HEK293 (cell line): Measurements from ENCODE around the gene EPAS1.

Experiments used
- CTCF ChIP-seq: fragments of 450-650 bp; formaldehyde crosslinking; IDR thresholded peaks from 2 replicates; pipeline ENCODE4 v1.5.1; 2016; ENCODE audit warnings: missing biosample characterization, missing genetic modification characterization
- KLF16 ChIP-seq: fragments of 450-650 bp; formaldehyde crosslinking; IDR thresholded peaks from 2 replicates; pipeline ENCODE4 v1.5.1; 2017; ENCODE audit warnings: missing biosample characterization, missing genetic modification characterization
- MYNN ChIP-seq: fragments of 450-650 bp; formaldehyde crosslinking; IDR thresholded peaks from 2 replicates; pipeline ENCODE4 v1.5.1; 2016; ENCODE audit warnings: missing biosample characterization, missing genetic modification characterization, borderline replicate concordance
- ZBTB1 ChIP-seq: fragments of 450-650 bp; formaldehyde crosslinking; IDR thresholded peaks from 2 replicates; pipeline ENCODE4 v1.5.1; 2016; ENCODE audit warnings: missing biosample characterization, missing genetic modification characterization
- ZBTB10 ChIP-seq: fragments of 450-650 bp; formaldehyde crosslinking; IDR thresholded peaks from 2 replicates; pipeline ENCODE4 v1.5.1; 2016; ENCODE audit warnings: missing biosample characterization, missing genetic modification characterization
- ZNF571 ChIP-seq: fragments of 450-650 bp; formaldehyde crosslinking; IDR thresholded peaks from 2 replicates; pipeline ENCODE4 v1.5.0; 2017; ENCODE audit warnings: missing biosample characterization, missing genetic modification characterization
- ZNF76 ChIP-seq: fragments of 450-650 bp; formaldehyde crosslinking; IDR thresholded peaks from 2 replicates; pipeline ENCODE4; 2016; ENCODE audit warnings: low read depth, missing biosample characterization, missing genetic modification characterization, borderline replicate concordance
- ZSCAN5A ChIP-seq: fragments of 450-650 bp; formaldehyde crosslinking; IDR thresholded peaks from 2 replicates; pipeline ENCODE4 v1.5.1; 2016; ENCODE audit warnings: missing biosample characterization, missing genetic modification characterization
- TF ChIP-seq, protein P1 (sequence below): fragments of 450-650 bp; formaldehyde crosslinking; IDR thresholded peaks from 2 replicates; pipeline ENCODE4 v1.5.1; 2016; ENCODE audit warnings: missing biosample characterization, missing genetic modification characterization, low read depth

DNA sequence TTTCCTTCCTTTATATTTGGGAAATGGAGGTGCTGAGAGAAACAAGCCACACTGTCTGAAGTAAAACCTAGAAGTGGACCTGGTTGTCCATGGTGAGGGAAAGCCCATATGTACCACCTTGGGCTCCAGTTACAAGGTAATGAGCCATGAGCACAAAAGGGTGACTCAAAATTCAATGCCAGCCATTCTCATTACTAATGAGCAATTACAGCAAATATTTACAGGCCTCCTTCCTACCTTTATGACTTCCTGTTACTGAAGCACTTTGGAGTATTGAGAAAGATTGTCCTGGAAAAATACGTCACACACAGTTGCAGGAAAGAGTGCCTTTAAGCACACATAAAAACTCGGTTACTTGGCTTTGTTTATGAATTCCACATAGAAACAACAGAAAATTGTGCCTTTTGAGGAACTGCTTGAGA, 9.1 kb downstream of the EPAS1 start:
- TF ChIP-seq CTCF (tag by site-specific recombination) (no peak), ZBTB10 (tag by site-specific recombination) (no peak), ZSCAN5A (tag by site-specific recombination) (no peak), ZNF571 (no peak), MYNN (tag by site-specific recombination) (no peak), ZBTB1 (no peak), ZNF76 (no peak), KLF16 (tag by site-specific recombination) (no peak)
- TF ChIP-seq, protein P1, sequence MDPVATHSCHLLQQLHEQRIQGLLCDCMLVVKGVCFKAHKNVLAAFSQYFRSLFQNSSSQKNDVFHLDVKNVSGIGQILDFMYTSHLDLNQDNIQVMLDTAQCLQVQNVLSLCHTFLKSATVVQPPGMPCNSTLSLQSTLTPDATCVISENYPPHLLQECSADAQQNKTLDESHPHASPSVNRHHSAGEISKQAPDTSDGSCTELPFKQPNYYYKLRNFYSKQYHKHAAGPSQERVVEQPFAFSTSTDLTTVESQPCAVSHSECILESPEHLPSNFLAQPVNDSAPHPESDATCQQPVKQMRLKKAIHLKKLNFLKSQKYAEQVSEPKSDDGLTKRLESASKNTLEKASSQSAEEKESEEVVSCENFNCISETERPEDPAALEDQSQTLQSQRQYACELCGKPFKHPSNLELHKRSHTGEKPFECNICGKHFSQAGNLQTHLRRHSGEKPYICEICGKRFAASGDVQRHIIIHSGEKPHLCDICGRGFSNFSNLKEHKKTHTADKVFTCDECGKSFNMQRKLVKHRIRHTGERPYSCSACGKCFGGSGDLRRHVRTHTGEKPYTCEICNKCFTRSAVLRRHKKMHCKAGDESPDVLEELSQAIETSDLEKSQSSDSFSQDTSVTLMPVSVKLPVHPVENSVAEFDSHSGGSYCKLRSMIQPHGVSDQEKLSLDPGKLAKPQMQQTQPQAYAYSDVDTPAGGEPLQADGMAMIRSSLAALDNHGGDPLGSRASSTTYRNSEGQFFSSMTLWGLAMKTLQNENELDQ (tag by site-specific recombination) = no peak
